DOHH2 (cell line): ENCODE results near the gene NLGN1.

Experiments used
- EZH2phosphoT487 ChIP-seq: fragments of 200-600 bp; sonication (generic); IDR thresholded peaks from 2 replicates; pipeline ENCODE4 v1.6.1; 2017; ENCODE audit warnings: borderline replicate concordance, mild to moderate bottlenecking, antibody characterized with exemption, low read length, moderate library complexity, mixed read lengths
- TF ChIP-seq, protein P1 (sequence below): fragments of 200-600 bp; sonication (generic); IDR thresholded peaks from one replicate; pipeline ENCODE4 v1.5.1; 2014; ENCODE audit warnings: antibody characterized with exemption, mild to moderate bottlenecking, low read depth, low read length; ENCODE audit not compliant: poor library complexity, severe bottlenecking

DNA sequence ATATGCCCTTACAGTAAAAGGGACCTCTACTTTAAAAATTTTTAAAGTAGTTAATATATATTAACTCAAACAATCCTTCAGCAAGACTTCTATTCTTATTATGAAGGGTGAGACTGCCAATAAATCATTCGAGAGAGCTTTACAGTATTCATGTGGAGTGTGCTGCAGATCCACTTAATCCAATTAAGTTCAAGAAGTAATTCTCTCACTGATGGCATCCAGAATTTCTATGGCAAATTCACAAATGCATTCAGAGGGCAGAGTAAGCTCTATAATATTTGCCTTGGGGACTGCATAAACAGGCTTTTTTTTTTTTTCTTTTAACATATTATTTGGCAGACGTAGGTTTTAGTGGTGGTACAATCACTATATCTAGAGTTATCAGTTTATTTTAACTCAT lies 692.0 kb downstream of the NLGN1 start:
- TF ChIP-seq, protein P1, sequence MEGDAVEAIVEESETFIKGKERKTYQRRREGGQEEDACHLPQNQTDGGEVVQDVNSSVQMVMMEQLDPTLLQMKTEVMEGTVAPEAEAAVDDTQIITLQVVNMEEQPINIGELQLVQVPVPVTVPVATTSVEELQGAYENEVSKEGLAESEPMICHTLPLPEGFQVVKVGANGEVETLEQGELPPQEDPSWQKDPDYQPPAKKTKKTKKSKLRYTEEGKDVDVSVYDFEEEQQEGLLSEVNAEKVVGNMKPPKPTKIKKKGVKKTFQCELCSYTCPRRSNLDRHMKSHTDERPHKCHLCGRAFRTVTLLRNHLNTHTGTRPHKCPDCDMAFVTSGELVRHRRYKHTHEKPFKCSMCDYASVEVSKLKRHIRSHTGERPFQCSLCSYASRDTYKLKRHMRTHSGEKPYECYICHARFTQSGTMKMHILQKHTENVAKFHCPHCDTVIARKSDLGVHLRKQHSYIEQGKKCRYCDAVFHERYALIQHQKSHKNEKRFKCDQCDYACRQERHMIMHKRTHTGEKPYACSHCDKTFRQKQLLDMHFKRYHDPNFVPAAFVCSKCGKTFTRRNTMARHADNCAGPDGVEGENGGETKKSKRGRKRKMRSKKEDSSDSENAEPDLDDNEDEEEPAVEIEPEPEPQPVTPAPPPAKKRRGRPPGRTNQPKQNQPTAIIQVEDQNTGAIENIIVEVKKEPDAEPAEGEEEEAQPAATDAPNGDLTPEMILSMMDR, result no peak
- TF ChIP-seq EZH2phosphoT487, result no peak
